ENCODE measurements around the gene SRPRA.
A peak's percentile ranks its signal among the peaks of the same experiment; 100 is the strongest.
"Not testable (repeated sequence)": the region's sequence is repeated elsewhere in the genome, so short reads cannot be mapped to it uniquely, and the experiment has no call there.

Gene SRPRA

GRCh38 chr11:126268708-126269579 lies at the start of gene SRPRA, which contains the start of gene FOXRED1:
Gene SRPRA (minus strand): TSS chr11:126268895. CDS start chr11:126268804, 91 bp downstream.
Gene FOXRED1 (plus strand): TSS chr11:126269154. CDS start chr11:126269207, 53 bp downstream.
- peak; percentile 99 to 100 for DNase-seq

- peak; percentile 17 to 40 for DNase-seq
These were observed 49.3 kb upstream of the SRPRA start for GRCh38 chr11:126317756-126318573.

GRCh38 chr11:126317432-126317755 lies 48.7 kb upstream of the SRPRA start:
- DNase-seq: no peak

GRCh38 chr11:126313826-126314225 lies 45.1 kb upstream of the SRPRA start:
- no peak for DNase-seq

GRCh38 chr11:126312961-126313360 lies 44.3 kb upstream of the SRPRA start:
- DNase-seq: peak; percentile 62 to 67

GRCh38 chr11:126311401-126312291 lies 43.0 kb upstream of the SRPRA start:
- no peak for DNase-seq

- no peak for DNase-seq
These were observed 42.3 kb upstream of the SRPRA start for GRCh38 chr11:126310992-126311310.

- peak; percentile 83 to 94 for DNase-seq
These were observed 41.7 kb upstream of the SRPRA start for GRCh38 chr11:126310200-126310991.

GRCh38 chr11:126308771-126309170 lies 40.1 kb upstream of the SRPRA start:
- not testable (repeated sequence) for DNase-seq

GRCh38 chr11:126308271-126308671 lies 39.6 kb upstream of the SRPRA start:
- DNase-seq: peak; percentile 89 to 95

- DNase-seq: peak; percentile 67 to 84
These were observed 39.0 kb upstream of the SRPRA start for GRCh38 chr11:126307706-126308105.

GRCh38 chr11:126305699-126306098 lies 37.0 kb upstream of the SRPRA start:
- DNase-seq: no peak

- DNase-seq: no peak
These were observed 35.9 kb upstream of the SRPRA start for GRCh38 chr11:126304457-126305075.

GRCh38 chr11:126303623-126304456 lies 35.1 kb upstream of the SRPRA start, which contains the start of gene DCPS:
Gene DCPS (plus strand): TSS chr11:126304060. CDS start chr11:126304081, 21 bp downstream.
- peak; percentile 98 to 99 for DNase-seq

GRCh38 chr11:126297004-126297403 lies 28.3 kb upstream of the SRPRA start:
- DNase-seq: no peak

- no peak for DNase-seq
These were observed 25.0 kb upstream of the SRPRA start for GRCh38 chr11:126293726-126294125.

- DNase-seq: no peak
These were observed 22.2 kb upstream of the SRPRA start for GRCh38 chr11:126290887-126291286.

GRCh38 chr11:126288237-126288636 lies 19.5 kb upstream of the SRPRA start:
- no peak for DNase-seq

GRCh38 chr11:126284829-126285228 lies 16.1 kb upstream of the SRPRA start:
- peak; percentile 93 to 96 for DNase-seq
